ENCODE data around the gene PROCA1.

Gene PROCA1

DNA sequence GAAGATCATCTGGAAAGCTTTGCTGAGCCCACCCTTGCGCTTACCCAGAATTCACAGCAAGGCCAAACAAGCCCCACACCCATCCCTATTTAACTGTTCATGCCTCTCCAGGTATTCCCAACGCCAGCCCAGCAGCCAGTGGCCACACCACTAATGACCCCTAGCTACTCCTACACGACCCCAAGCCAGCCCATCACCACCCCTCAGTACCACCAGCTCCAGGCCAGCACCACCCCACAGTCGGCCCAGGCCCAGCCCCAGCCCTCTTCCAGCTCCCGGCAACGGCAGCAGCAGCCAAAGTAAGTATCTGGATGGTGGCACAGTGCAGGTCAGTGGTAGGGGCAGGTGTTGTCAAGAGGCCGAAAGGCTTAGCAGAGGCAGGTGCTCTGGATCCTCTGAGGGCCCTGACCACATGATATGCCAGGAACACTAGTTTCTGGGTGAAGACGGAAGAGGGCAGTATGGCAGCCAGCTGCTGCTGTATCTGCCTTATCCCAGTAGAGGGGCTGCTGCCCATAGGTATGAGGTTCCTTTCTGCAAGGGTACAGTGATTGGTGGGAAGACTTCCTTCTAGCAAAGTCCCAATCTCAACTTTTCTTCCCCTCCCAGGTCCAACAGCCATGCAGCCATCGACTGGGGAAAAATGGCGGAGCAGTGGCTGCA, 10.7 kb downstream of the PROCA1 start:
- Histone ChIP-seq H3K4me2 (ENCODE audit: low read length) (no peak overlapping the region), H3K9me3 (ENCODE audit: control insufficient read depth, insufficient read depth, low read length) (no peaks in the 10 kb centered on the region), H3K27ac (ENCODE audit: low read depth, low read length) (no peak overlapping the region), H3K9me2 (replicated peaks; ENCODE audit: control insufficient read depth, low read length) (no peaks in the 10 kb centered on the region), H3K36me3 (ENCODE audit: control insufficient read depth, low read length) (peaks cover 85% of the 10 kb centered on the region), H4K20me1 (ENCODE audit: control insufficient read depth, insufficient read depth, low read depth, low read length) (no peaks in the 10 kb centered on the region), H3K4me3 (ENCODE audit: low read length) (no peak overlapping the region), H3K4me1 (ENCODE audit: control insufficient read depth, low read length) (no peaks in the 10 kb centered on the region), H3K79me2 (ENCODE audit: control insufficient read depth, low read length) (no peaks in the 10 kb centered on the region), H3F3A (ENCODE audit: control insufficient read depth, insufficient read depth) (no peaks in the 10 kb centered on the region), H3K27me3 (ENCODE audit: control insufficient read depth, low read length) (no peaks in the 10 kb centered on the region)
- TF ChIP-seq, protein P1, sequence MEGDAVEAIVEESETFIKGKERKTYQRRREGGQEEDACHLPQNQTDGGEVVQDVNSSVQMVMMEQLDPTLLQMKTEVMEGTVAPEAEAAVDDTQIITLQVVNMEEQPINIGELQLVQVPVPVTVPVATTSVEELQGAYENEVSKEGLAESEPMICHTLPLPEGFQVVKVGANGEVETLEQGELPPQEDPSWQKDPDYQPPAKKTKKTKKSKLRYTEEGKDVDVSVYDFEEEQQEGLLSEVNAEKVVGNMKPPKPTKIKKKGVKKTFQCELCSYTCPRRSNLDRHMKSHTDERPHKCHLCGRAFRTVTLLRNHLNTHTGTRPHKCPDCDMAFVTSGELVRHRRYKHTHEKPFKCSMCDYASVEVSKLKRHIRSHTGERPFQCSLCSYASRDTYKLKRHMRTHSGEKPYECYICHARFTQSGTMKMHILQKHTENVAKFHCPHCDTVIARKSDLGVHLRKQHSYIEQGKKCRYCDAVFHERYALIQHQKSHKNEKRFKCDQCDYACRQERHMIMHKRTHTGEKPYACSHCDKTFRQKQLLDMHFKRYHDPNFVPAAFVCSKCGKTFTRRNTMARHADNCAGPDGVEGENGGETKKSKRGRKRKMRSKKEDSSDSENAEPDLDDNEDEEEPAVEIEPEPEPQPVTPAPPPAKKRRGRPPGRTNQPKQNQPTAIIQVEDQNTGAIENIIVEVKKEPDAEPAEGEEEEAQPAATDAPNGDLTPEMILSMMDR (IDR thresholded peaks at IDR 0.05; ENCODE audit: low read depth, low read length, poor library complexity, severe bottlenecking), result no peak
- TF ChIP-seq EZH2phosphoT487 (IDR thresholded peaks at IDR 0.05; ENCODE audit: borderline replicate concordance, low read length), result no peak

DNA sequence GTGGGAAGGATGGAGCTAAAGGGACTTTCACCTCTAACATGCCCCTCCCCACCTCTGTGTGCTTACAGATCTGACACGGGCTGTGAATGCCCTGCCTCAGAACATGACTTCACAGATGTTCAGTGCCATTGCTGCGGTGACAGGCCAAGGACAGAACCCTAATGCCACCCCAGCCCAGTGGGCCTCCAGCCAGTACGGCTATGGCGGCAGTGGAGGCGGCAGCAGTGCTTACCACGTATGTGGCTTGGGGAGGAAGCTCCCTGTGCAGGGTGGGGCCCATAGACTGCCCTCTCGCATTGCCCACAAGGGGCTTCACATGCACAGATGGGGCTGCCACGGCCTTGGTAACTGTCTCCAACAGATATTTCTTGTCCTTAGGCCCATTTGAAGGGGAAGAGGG, 11.4 kb downstream of the PROCA1 start:
- Histone ChIP-seq H3K9me3 (ENCODE audit: control insufficient read depth, insufficient read depth, low read length) (no peaks in the 10 kb centered on the region), H3K4me3 (ENCODE audit: low read length) (no peak overlapping the region), H3K27ac (ENCODE audit: low read depth, low read length) (no peak overlapping the region), H3F3A (ENCODE audit: control insufficient read depth, insufficient read depth) (no peaks in the 10 kb centered on the region), H3K27me3 (ENCODE audit: control insufficient read depth, low read length) (no peaks in the 10 kb centered on the region), H3K4me2 (ENCODE audit: low read length) (no peak overlapping the region), H3K79me2 (ENCODE audit: control insufficient read depth, low read length) (no peaks in the 10 kb centered on the region), H3K9me2 (replicated peaks; ENCODE audit: control insufficient read depth, low read length) (no peaks in the 10 kb centered on the region), H3K4me1 (ENCODE audit: control insufficient read depth, low read length) (no peaks in the 10 kb centered on the region), H4K20me1 (ENCODE audit: control insufficient read depth, insufficient read depth, low read depth, low read length) (no peaks in the 10 kb centered on the region), H3K36me3 (ENCODE audit: control insufficient read depth, low read length) (peaks cover 87% of the 10 kb centered on the region)
- TF ChIP-seq EZH2phosphoT487 (IDR thresholded peaks at IDR 0.05; ENCODE audit: borderline replicate concordance, low read length), result no peak
- TF ChIP-seq, protein P1 (IDR thresholded peaks at IDR 0.05; ENCODE audit: low read depth, low read length, poor library complexity, severe bottlenecking), result no peak

DNA sequence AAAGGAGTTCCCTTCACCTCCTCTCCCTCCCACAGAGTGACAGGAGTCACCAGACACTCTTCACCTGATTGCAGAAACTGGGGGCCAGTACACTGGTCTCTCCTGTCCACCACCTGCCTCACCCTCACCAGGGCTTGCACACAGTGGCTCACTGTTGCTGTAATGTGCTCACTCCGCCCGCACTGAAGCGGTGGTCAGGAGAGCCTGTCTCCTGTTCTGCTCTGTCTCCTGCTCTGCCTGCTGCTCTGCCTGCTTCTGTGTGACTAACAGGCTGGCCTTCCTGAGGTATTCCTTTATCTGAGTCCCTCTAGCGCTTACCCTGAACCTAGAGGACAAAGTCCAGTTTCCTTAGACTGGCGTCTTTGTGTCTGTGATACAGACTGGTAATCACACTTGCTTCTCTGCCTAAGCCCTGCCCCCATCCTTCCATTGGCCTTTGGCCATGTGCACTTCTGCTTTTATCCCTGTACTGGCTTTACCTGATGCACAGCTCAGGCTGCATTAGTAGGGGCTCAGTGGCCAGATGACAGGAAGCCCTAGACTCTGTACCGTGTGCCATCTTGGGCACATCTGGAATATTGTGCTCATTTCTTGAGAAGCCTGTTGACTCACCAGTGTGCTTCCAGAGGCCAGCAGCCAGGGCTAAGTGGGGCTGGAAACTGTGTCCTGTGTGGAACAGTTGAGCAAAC, 13.3 kb downstream of the PROCA1 start:
- H3K4me2 ChIP-seq (ENCODE audit: low read length), result no peak overlapping the region

More for the DNA sequence above, 13.3 kb downstream of the PROCA1 start:
- H3K4me1 ChIP-seq (ENCODE audit: control insufficient read depth, low read length), result no peaks in the 10 kb centered on the region
- H4K20me1 ChIP-seq (ENCODE audit: control insufficient read depth, insufficient read depth, low read depth, low read length), result no peaks in the 10 kb centered on the region
- TF ChIP-seq, protein P1 (IDR thresholded peaks at IDR 0.05; ENCODE audit: low read depth, low read length, poor library complexity, severe bottlenecking), result no peak
- no peak for TF ChIP-seq EZH2phosphoT487 (IDR thresholded peaks at IDR 0.05; ENCODE audit: borderline replicate concordance, low read length)
- no peaks in the 10 kb centered on the region for H3K9me3 ChIP-seq (ENCODE audit: control insufficient read depth, insufficient read depth, low read length)
- H3K36me3 ChIP-seq (ENCODE audit: control insufficient read depth, low read length), result peaks cover 100% of the 10 kb centered on the region
- H3K27ac ChIP-seq (ENCODE audit: low read depth, low read length), result no peak overlapping the region
- H3K27me3 ChIP-seq (ENCODE audit: control insufficient read depth, low read length), result no peaks in the 10 kb centered on the region
- H3K79me2 ChIP-seq (ENCODE audit: control insufficient read depth, low read length), result no peaks in the 10 kb centered on the region
- H3K4me3 ChIP-seq (ENCODE audit: low read length), result no peak overlapping the region
- H3K9me2 ChIP-seq (replicated peaks; ENCODE audit: control insufficient read depth, low read length), result no peaks in the 10 kb centered on the region
- no peaks in the 10 kb centered on the region for H3F3A ChIP-seq (ENCODE audit: control insufficient read depth, insufficient read depth)
